MM.1S (cell line): ENCODE measurements around the gene GNAI3.

Experiments
- DNase-seq: peaks from one replicate; pipeline ENCODE4 v3.0.0-alpha.2; 2015
- H2AFZ ChIP-seq: fragments of 300-600 bp; sonication (generic); 2 replicates; pipeline ENCODE4 v1.6.0; 2016; ENCODE audit warnings: antibody characterized with exemption, low read length
- H3F3A ChIP-seq: fragments of 300-600 bp; sonication (generic); 2 replicates; pipeline ENCODE4 v1.6.1; 2016; ENCODE audit warnings: mild to moderate bottlenecking, antibody characterized with exemption, low read length, moderate library complexity, mixed read lengths; ENCODE audit not compliant: insufficient read depth
- H3K27ac ChIP-seq: fragments of 300-600 bp; sonication (generic); 2 replicates; pipeline ENCODE4 v1.5.1; 2016; ENCODE audit warnings: mild to moderate bottlenecking, low read length
- H3K27me3 ChIP-seq: fragments of 300-600 bp; sonication (generic); replicated peaks from 2 replicates; pipeline ENCODE4 v1.6.0; 2016; ENCODE audit warnings: low read length; ENCODE audit not compliant: insufficient read depth
- H3K36me3 ChIP-seq: fragments of 300-600 bp; sonication (generic); replicated peaks from 2 replicates; pipeline ENCODE4 v1.6.1; 2016; ENCODE audit warnings: mild to moderate bottlenecking, low read length, mixed read lengths; ENCODE audit not compliant: insufficient read depth
- H3K4me1 ChIP-seq: fragments of 300-600 bp; sonication (generic); 2 replicates; pipeline ENCODE4 v1.6.1; 2016; ENCODE audit warnings: low read length, mixed read lengths
- H3K4me2 ChIP-seq: fragments of 300-600 bp; sonication (generic); 2 replicates; pipeline ENCODE4 v1.6.0; 2016; ENCODE audit warnings: low read depth, low read length
- H3K4me3 ChIP-seq: fragments of 300-600 bp; sonication (generic); 2 replicates; pipeline ENCODE4 v1.5.1; 2016; ENCODE audit warnings: low read length, mixed read lengths
- H3K79me2 ChIP-seq: fragments of 300-600 bp; sonication (generic); 2 replicates; pipeline ENCODE4 v1.6.1; 2016; ENCODE audit warnings: mixed run types, low read length, mixed read lengths
- H3K9ac ChIP-seq: fragments of 300-600 bp; sonication (generic); 2 replicates; pipeline ENCODE4 v1.6.1; 2016; ENCODE audit warnings: low read length, mixed read lengths
- H3K9me2 ChIP-seq: fragments of 300-600 bp; sonication (generic); replicated peaks from 2 replicates; pipeline ENCODE4 v1.6.1; 2016; ENCODE audit warnings: mild to moderate bottlenecking, low read length, mixed read lengths; ENCODE audit not compliant: insufficient read depth
- H3K9me3 ChIP-seq: fragments of 300-600 bp; sonication (generic); replicated peaks from 2 replicates; pipeline ENCODE4 v1.6.1; 2016; ENCODE audit warnings: mild to moderate bottlenecking, low read length, mixed read lengths; ENCODE audit not compliant: insufficient read depth
- H4K20me1 ChIP-seq: fragments of 300-600 bp; sonication (generic); 2 replicates; pipeline ENCODE4 v1.6.1; 2016; ENCODE audit warnings: mild to moderate bottlenecking, low read length, moderate library complexity, mixed read lengths; ENCODE audit not compliant: insufficient read depth
- CTCF ChIP-seq: fragments of 300-600 bp; sonication (generic); IDR thresholded peaks from 2 replicates; pipeline ENCODE4 v1.5.1; 2016; ENCODE audit warnings: antibody characterized with exemption, low read length, mixed read lengths
- EZH2 ChIP-seq: fragments of 300-600 bp; sonication (generic); optimal IDR thresholded peaks from 2 replicates; pipeline ENCODE3; 2017; ENCODE audit warnings: low read depth, mild to moderate bottlenecking, antibody characterized with exemption, low read length, mixed read lengths
- EZH2phosphoT487 ChIP-seq: fragments of 300-600 bp; sonication (generic); IDR thresholded peaks from 2 replicates; pipeline ENCODE4 v1.6.1; 2018; ENCODE audit warnings: antibody characterized with exemption, low read length

GNAI3 gene

GRCh38 chr1:109503935-109504334, 44.5 kb upstream of the GNAI3 start:
- Histone ChIP-seq H3K79me2 (no peaks in the 10 kb centered on the region), H3K9me2 (no peaks in the 10 kb centered on the region), H3K4me2 (no peak overlapping the region), H3K9me3 (no peaks in the 10 kb centered on the region), H3F3A (no peaks in the 10 kb centered on the region), H2AFZ (no peak overlapping the region), H3K9ac (no peak overlapping the region), H3K27me3 (no peaks in the 10 kb centered on the region), H3K4me1 (no peaks in the 10 kb centered on the region), H3K27ac (no peak overlapping the region), H4K20me1 (no peaks in the 10 kb centered on the region), H3K36me3 (no peaks in the 10 kb centered on the region), H3K4me3 (no peak overlapping the region)
- TF ChIP-seq EZH2 (no peak), CTCF (no peak), EZH2phosphoT487 (no peak)
- DNase-seq, result no peak

GRCh38 chr1:109504974-109505373, 43.4 kb upstream of the GNAI3 start:
- Histone ChIP-seq H4K20me1 (no peaks in the 10 kb centered on the region), H3K27ac (no peak overlapping the region), H3K36me3 (no peaks in the 10 kb centered on the region), H3K4me3 (no peak overlapping the region), H2AFZ (no peak overlapping the region), H3K27me3 (no peaks in the 10 kb centered on the region), H3F3A (no peaks in the 10 kb centered on the region), H3K4me2 (no peak overlapping the region), H3K9me2 (no peaks in the 10 kb centered on the region), H3K9me3 (no peaks in the 10 kb centered on the region), H3K4me1 (no peaks in the 10 kb centered on the region), H3K79me2 (no peaks in the 10 kb centered on the region), H3K9ac (no peak overlapping the region)
- no peak for DNase-seq
- TF ChIP-seq EZH2 (no peak), EZH2phosphoT487 (no peak), CTCF (no peak)

- no peak overlapping the region for H3K27ac ChIP-seq
- no peaks in the 10 kb centered on the region for H3K4me1 ChIP-seq
- H3K36me3 ChIP-seq, result no peaks in the 10 kb centered on the region
- H2AFZ ChIP-seq, result no peak overlapping the region
- H3K9ac ChIP-seq, result no peak overlapping the region
- no peak overlapping the region for H3K4me3 ChIP-seq
- DNase-seq, result no peak
- TF ChIP-seq EZH2phosphoT487 (no peak), EZH2 (no peak), CTCF (no peak)
- H3F3A ChIP-seq, result no peaks in the 10 kb centered on the region
- no peaks in the 10 kb centered on the region for H3K79me2 ChIP-seq
- H4K20me1 ChIP-seq, result no peaks in the 10 kb centered on the region
- no peak overlapping the region for H3K4me2 ChIP-seq
- no peaks in the 10 kb centered on the region for H3K9me3 ChIP-seq
- no peaks in the 10 kb centered on the region for H3K27me3 ChIP-seq
- no peaks in the 10 kb centered on the region for H3K9me2 ChIP-seq
Measured at GRCh38 chr1:109508001-109508872, 40.2 kb upstream of the GNAI3 start.
